Esophagus (tissue), 2 donors: ENCODE measurements around the gene CASTOR2. TPM values are rescaled to one million over a fixed set of nuclear protein-coding genes. Genes with fewer than 3 reads are reported as not detected.
"Not testable (repeated sequence)": the region's sequence is repeated elsewhere in the genome, so short reads cannot be mapped to it uniquely, and the experiment has no call there.

Source experiments
- H3K27ac ChIP-seq, 2 donors: one replicate each; pipeline ENCODE4 v1.5.1; 2013; ENCODE audit warnings: low read depth in 2 of 2, mild to moderate bottlenecking in 2 of 2, inconsistent platforms in 1 of 2, low read length in 1 of 2, moderate library complexity in 1 of 2
- H3K27me3 ChIP-seq, 2 donors: one replicate each; pipeline ENCODE4 v1.6.1; 2013; ENCODE audit warnings: low read length in 2 of 2, control low read depth in 1 of 2, mild to moderate bottlenecking in 1 of 2; ENCODE audit not compliant: insufficient read depth in 2 of 2, control insufficient read depth in 1 of 2
- H3K36me3 ChIP-seq, 2 donors: one replicate each; pipeline ENCODE4 v1.6.1; 2013; ENCODE audit warnings: low read length in 1 of 2; ENCODE audit not compliant: control insufficient read depth in 2 of 2, insufficient read depth in 2 of 2
- H3K4me1 ChIP-seq, 2 donors: one replicate each; pipeline ENCODE4 v1.6.1; 2013; ENCODE audit warnings: low read length in 1 of 2; ENCODE audit not compliant: control insufficient read depth in 2 of 2, insufficient read depth in 2 of 2
- H3K4me3 ChIP-seq, 2 donors: one replicate each; pipeline ENCODE4 v1.5.1; 2013; ENCODE audit warnings: low read length in 2 of 2, mild to moderate bottlenecking in 2 of 2, low read depth in 1 of 2, moderate library complexity in 1 of 2
- H3K9me3 ChIP-seq, 2 donors: one replicate each; pipeline ENCODE4 v1.6.1; 2013; ENCODE audit warnings: mild to moderate bottlenecking in 2 of 2, low read depth in 1 of 2, low read length in 1 of 2, moderate library complexity in 1 of 2; ENCODE audit not compliant: control insufficient read depth in 2 of 2, insufficient read depth in 1 of 2
- WGBS, 2 donors: extraction: QIAGEN DNeasy Blood & Tissue Kit; methylation state at CpG; one replicate each; pipeline ENCODE4 v1.1.7; 2013; 5-methylcytosine and 5-hydroxymethylcytosine counted together
- polyA plus RNA-seq, 2 donors: library from polyadenylated mRNA; stranded (reverse); fragments of 200-250 nt; gene quantifications; one replicate each; pipeline ENCODE4 v1.2.3, GENCODE V29; 2013
- donor health status: healthy with polysubstance abuse.
- donor health status: Bipolar disorder and iron deficiency.

CASTOR2 gene
- polyA plus RNA-seq, 2 donors: 0.91 to 3.3 TPM

DNA sequence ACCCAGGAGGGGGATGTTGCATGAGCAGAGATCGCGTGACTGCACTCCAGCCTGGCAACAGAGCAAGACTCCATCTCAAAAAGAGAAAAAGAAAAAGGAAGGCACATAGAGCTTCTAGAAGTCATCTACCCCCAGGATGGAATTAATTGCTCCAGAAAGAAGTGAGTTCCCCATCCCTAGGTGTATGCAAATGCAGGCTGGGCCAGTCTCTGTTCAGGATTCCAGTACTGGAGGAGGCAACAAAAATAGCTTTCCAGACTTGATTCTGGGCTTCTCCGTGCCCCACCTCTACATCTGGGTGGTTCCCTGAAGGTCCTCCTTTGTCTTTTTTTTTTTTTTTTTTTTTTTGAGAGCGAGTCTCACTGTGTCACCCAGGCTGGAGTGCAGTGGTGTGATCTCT lies 28.6 kb downstream of the CASTOR2 start:
- no peak overlapping the region for H3K27ac ChIP-seq
- H3K27me3 ChIP-seq: no peaks in the 10 kb centered on the region
- 90 to 95% methylated on average over 4 of the region's 4 CpGs for WGBS, 2 donors
- no peak overlapping the region for H3K4me3 ChIP-seq
- H3K36me3 ChIP-seq: no peaks in the 10 kb centered on the region
- H3K9me3 ChIP-seq: no peaks in the 10 kb centered on the region
- H3K4me1 ChIP-seq: peaks cover 0 to 4% of the 10 kb centered on the region in 2 donors

DNA sequence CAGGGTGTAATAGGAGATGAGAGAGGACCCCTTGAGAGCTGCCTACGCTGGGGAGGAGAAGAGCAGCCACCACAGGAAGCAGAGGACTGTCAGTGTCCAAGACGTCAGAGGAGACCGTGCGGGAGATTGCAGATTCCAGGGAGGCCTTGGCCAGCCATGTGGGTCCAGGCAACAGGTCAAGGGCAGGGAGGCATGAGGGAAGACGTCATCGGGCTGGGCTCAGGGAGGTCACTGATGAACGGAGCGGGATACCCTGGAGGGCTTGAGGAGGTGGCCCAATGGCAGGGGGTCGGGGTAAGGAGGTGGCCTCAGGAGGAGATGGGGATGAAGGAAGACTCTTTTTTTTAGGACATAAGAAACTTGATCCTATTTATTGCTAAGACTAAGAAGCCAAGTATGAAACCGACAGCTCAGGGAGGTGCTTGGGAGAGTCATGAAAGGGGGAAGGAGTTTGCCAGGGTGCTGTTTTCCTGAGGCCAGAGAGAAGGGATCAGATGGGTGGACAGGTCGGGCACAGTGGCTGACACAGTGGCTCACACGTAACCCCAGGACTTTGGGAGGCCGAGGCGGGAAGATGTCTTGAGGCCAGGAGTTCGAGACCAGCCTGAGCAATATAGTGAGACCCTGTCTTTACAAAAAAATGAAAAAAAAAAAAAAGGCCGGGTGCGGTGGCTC lies 30.5 kb downstream of the CASTOR2 start:
- WGBS, 2 donors: 89 to 90% methylated on average over 16 to 17 of the region's 17 CpGs
- not testable (repeated sequence) for H3K4me3 ChIP-seq

DNA sequence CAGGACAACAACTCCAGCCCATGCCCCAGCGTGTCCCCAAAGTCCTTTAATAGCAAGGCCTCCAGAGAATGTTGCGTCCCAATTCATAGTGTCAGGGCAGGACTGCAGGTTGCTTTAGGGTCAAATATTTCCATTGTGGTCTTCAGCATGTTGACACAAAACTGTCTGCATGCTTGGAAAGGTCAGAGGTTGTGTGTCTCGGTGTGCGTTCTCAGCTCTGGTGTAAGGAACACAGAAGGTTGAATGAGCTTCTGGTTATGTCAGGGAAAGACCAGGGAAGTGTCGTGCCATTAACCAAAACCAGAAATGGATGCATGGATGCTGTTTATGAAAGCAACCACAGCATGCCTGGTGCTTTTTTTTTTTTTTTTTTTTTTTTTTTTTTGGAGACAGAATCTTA lies 31.9 kb downstream of the CASTOR2 start:
- H3K27me3 ChIP-seq, H3K4me1 ChIP-seq, H3K9me3 ChIP-seq, H3K36me3 ChIP-seq, H3K27ac ChIP-seq, H3K4me3 ChIP-seq: not testable (repeated sequence)
- 85 to 88% methylated on average over 5 of the region's 5 CpGs for WGBS, 2 donors

More for the DNA sequence above, 30.5 kb downstream of the CASTOR2 start:
- H3K27ac ChIP-seq, H3K36me3 ChIP-seq, H3K9me3 ChIP-seq, H3K4me1 ChIP-seq, H3K27me3 ChIP-seq: not testable (repeated sequence)

DNA sequence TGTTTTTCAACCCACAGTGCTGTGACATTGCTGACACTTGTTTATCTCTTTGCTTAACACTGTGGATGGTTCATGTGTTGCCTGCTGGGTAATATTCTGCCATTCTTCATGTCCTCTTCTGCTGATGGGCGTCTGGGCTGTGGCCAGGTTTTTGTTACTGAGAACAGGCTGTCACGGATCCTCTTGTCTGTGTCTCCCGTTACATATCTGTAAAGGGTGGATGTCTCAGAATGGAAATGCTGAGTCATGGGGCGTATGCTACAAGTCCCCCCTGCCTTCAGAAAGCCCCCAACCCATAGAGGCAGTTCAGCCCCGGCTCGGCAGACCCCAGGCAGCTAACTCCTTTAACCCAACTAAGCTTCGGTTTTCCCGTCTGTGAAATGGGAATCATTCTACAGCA lies 33.3 kb downstream of the CASTOR2 start:
- H3K4me1 ChIP-seq: peaks cover 0 to 11% of the 10 kb centered on the region in 2 donors
- H3K4me3 ChIP-seq, H3K36me3 ChIP-seq, H3K27me3 ChIP-seq, H3K9me3 ChIP-seq, H3K27ac ChIP-seq: not testable (repeated sequence)
- 59 to 65% methylated on average over 8 of the region's 8 CpGs for WGBS, 2 donors

DNA sequence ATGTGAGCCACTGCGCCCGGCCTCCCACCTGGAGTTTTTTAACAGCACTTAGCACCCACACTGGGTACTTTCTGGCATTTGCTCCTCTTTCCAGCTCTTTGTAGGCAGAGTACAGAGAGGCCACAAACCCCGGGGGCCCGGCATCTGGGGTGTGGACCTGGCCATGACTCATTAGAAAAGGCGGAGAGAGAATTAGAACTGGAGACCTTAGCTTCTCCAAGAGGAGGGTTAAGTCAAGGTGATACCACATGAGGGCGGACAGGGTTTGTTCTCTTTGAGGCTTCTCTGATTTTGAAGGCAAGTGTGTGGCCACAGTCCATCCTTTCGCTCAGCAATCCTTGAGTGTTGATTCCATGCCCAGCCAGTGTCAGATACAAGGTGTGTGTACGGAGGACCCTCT lies 36.9 kb downstream of the CASTOR2 start:
- WGBS, 2 donors: 69 to 77% methylated on average over 8 of the region's 8 CpGs
- H3K4me3 ChIP-seq, H3K9me3 ChIP-seq, H3K27me3 ChIP-seq, H3K27ac ChIP-seq, H3K36me3 ChIP-seq, H3K4me1 ChIP-seq: not testable (repeated sequence)

- Histone ChIP-seq H3K4me1 (no peaks in the 10 kb centered on the region), H3K27ac (no peak overlapping the region), H3K27me3 (no peaks in the 10 kb centered on the region), H3K36me3 (no peaks in the 10 kb centered on the region), H3K9me3 (no peaks in the 10 kb centered on the region), H3K4me3 (no peak overlapping the region)
- 94 to 100% methylated on average over 2 of the region's 2 CpGs for WGBS, 2 donors
Measured at GRCh38 chr7:75010036-75010435, 45.5 kb downstream of the CASTOR2 start.

- Histone ChIP-seq H3K36me3 (peaks cover 0 to 20% of the 10 kb centered on the region in 2 donors), H3K4me1 (no peaks in the 10 kb centered on the region), H3K27me3 (no peaks in the 10 kb centered on the region), H3K9me3 (no peaks in the 10 kb centered on the region), H3K27ac (no peak overlapping the region), H3K4me3 (no peak overlapping the region)
- WGBS, 2 donors: 91 to 94% methylated on average over 18 of the region's 18 CpGs
Measured at GRCh38 chr7:75017832-75018231, 53.3 kb downstream of the CASTOR2 start.

- Histone ChIP-seq H3K9me3 (no peaks in the 10 kb centered on the region), H3K4me3 (no peak overlapping the region), H3K4me1 (no peaks in the 10 kb centered on the region), H3K27me3 (no peaks in the 10 kb centered on the region), H3K27ac (no peak overlapping the region), H3K36me3 (peaks cover 0 to 22% of the 10 kb centered on the region in 2 donors)
- WGBS, 2 donors: 94 to 95% methylated on average over 11 to 12 of the region's 12 CpGs
Measured at GRCh38 chr7:75018570-75019364, 54.3 kb downstream of the CASTOR2 start.

- no peak overlapping the region for H3K4me3 ChIP-seq
- H3K27ac ChIP-seq: no peak overlapping the region
- H3K9me3 ChIP-seq: no peaks in the 10 kb centered on the region
- no peaks in the 10 kb centered on the region for H3K27me3 ChIP-seq
- H3K36me3 ChIP-seq: peaks cover 0 to 29% of the 10 kb centered on the region in 2 donors
- 98 to 99% methylated on average over 14 of the region's 14 CpGs for WGBS, 2 donors
- H3K4me1 ChIP-seq: no peaks in the 10 kb centered on the region
Measured at GRCh38 chr7:75019800-75020199, 55.3 kb downstream of the CASTOR2 start.

GRCh38 chr7:75024922-75025321 lies 60.4 kb downstream of the CASTOR2 start:
- Histone ChIP-seq H3K4me1 (no peaks in the 10 kb centered on the region), H3K9me3 (no peaks in the 10 kb centered on the region), H3K27ac (no peak overlapping the region), H3K4me3 (no peak overlapping the region), H3K27me3 (no peaks in the 10 kb centered on the region), H3K36me3 (peaks cover 0 to 22% of the 10 kb centered on the region in 2 donors)
- WGBS, 2 donors: 77 to 79% methylated on average over 17 of the region's 17 CpGs
